Nephron (organoid): Measurements from ENCODE around the gene ZNF555.

Experiments
- H3K27ac Mint-ChIP-seq, 3 experiments: 2 replicates each; pipeline ENCODE4 v1.8.0; 2020; ENCODE audit warnings: mixed read lengths in 3 of 3, mild to moderate bottlenecking in 2 of 3, moderate library complexity in 1 of 3
- H3K27me3 Mint-ChIP-seq: 2 replicates; pipeline ENCODE4 v1.8.0; 2021; ENCODE audit warnings: low read depth, mild to moderate bottlenecking, moderate library complexity, mixed read lengths
- H3K36me3 Mint-ChIP-seq: 2 replicates; pipeline ENCODE4 v1.8.0; 2020; ENCODE audit warnings: low read depth, mixed read lengths
- H3K4me1 Mint-ChIP-seq: 2 replicates; pipeline ENCODE4 v1.8.0; 2020; ENCODE audit warnings: mixed read lengths
- H3K4me3 Mint-ChIP-seq, 3 experiments: 2 replicates each; pipeline ENCODE4 v1.8.0; 2020; ENCODE audit warnings: mild to moderate bottlenecking in 3 of 3, mixed read lengths in 3 of 3, moderate library complexity in 2 of 3
- H3K9me3 Mint-ChIP-seq: 2 replicates; pipeline ENCODE4 v1.8.0; 2020; ENCODE audit warnings: mixed read lengths
- CTCF ChIP-seq, 3 experiments: fragments of 200-600 bp; sonication (generic); IDR thresholded peaks; one replicate each; pipeline ENCODE4 v1.5.0; 2021; ENCODE audit warnings: antibody characterized with exemption in 3 of 3; ENCODE audit not compliant: unreplicated experiment in 3 of 3

The ZNF555 gene

GRCh38 chr19:2800506-2800905 lies 40.8 kb upstream of the ZNF555 start:
- H3K27me3 Mint-ChIP-seq, result no peaks in the 10 kb centered on the region
- H3K4me3 Mint-ChIP-seq, result no peak overlapping the region
- no peaks in the 10 kb centered on the region for H3K9me3 Mint-ChIP-seq
- no peak overlapping the region for H3K27ac Mint-ChIP-seq
- H3K36me3 Mint-ChIP-seq, result peaks cover 40% of the 10 kb centered on the region
- no peaks in the 10 kb centered on the region for H3K4me1 Mint-ChIP-seq
- no peak for TF ChIP-seq CTCF (IDR thresholded peaks at IDR 0.05; ENCODE audit: unreplicated experiment in 3 of 3)

DNA sequence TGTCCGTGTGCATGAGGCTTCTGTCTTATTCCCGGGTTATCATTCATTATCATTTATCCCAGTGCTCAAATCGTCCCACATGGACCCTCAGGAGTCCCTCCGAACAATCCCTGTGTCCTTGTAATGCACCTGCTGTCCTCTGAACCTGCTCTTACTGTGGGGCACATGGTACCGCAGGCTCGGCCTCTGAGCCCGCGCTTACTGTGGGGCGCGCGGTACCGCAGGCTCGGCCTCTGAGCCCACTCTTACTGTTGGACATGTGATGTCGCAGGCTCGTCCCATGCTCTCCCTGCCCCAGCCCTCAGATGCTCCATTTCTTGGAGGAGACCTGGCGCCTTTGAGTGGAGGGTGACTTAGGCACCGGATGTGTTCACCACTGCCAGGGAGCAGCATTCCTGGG lies 38.4 kb upstream of the ZNF555 start:
- TF ChIP-seq CTCF (IDR thresholded peaks at IDR 0.05; ENCODE audit: unreplicated experiment in 3 of 3), result no peak

DNA sequence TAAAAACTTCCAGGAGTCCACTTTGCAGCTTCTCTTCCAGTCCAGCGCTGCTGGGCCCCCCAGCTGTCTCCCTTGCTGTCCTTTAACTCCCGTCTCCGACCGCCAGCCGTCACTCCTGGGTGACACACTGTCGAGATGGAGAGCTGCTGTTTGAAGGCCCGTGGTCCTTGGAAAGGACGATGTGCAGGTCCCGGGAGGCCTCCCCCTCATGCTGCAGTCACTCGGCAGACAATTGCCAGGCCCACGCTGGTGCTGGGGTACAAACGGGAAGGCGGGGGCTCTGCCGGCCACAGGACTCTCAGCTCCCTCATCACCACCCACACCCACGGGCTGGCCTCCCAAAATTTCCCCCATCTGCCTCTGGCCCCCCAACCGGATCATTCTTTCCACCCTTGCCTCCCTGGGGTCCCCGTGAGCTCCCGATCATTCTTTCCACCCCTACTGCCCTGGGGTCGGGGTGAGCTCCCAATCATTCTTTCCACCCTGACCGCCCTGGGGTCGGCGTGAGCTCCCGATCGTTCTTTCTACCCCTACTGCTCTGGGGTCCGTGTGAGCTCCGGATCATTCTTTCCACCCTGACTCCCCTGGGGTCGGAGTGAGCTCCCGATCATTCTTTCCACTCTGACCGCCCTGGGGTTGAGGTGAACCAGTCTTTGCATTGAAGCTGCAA lies 37.7 kb upstream of the ZNF555 start:
- Mint-ChIP-seq H3K27me3 (no peaks in the 10 kb centered on the region), H3K36me3 (peaks cover 30% of the 10 kb centered on the region), H3K9me3 (no peaks in the 10 kb centered on the region), H3K4me3 (no peak overlapping the region), H3K27ac (no peak overlapping the region), H3K4me1 (no peaks in the 10 kb centered on the region)
- no peak for TF ChIP-seq CTCF (IDR thresholded peaks at IDR 0.05; ENCODE audit: unreplicated experiment in 3 of 3)

More for the DNA sequence above, 38.4 kb upstream of the ZNF555 start:
- Mint-ChIP-seq H3K27ac (no peak overlapping the region), H3K9me3 (no peaks in the 10 kb centered on the region), H3K4me3 (no peak overlapping the region), H3K4me1 (no peaks in the 10 kb centered on the region), H3K27me3 (no peaks in the 10 kb centered on the region), H3K36me3 (peaks cover 28% of the 10 kb centered on the region)

GRCh38 chr19:2804156-2805004 lies 36.9 kb upstream of the ZNF555 start:
- Mint-ChIP-seq H3K4me3 (no peak overlapping the region), H3K36me3 (peaks cover 38% of the 10 kb centered on the region), H3K27me3 (no peaks in the 10 kb centered on the region), H3K4me1 (no peaks in the 10 kb centered on the region), H3K27ac (no peak overlapping the region), H3K9me3 (no peaks in the 10 kb centered on the region)
- no peak for TF ChIP-seq CTCF (IDR thresholded peaks at IDR 0.05; ENCODE audit: unreplicated experiment in 3 of 3)

- Mint-ChIP-seq H3K4me3 (no peak overlapping the region), H3K36me3 (peaks cover 40% of the 10 kb centered on the region), H3K27ac (no peak overlapping the region), H3K27me3 (no peaks in the 10 kb centered on the region), H3K9me3 (no peaks in the 10 kb centered on the region), H3K4me1 (no peaks in the 10 kb centered on the region)
- no peak for TF ChIP-seq CTCF (IDR thresholded peaks at IDR 0.05; ENCODE audit: unreplicated experiment in 3 of 3)
Measured at GRCh38 chr19:2805261-2805900, 35.9 kb upstream of the ZNF555 start.
